OCI-LY1 (cell line): Measurements from ENCODE around the gene MAP6D1.

Experiments used
- EZH2 ChIP-seq: fragments of 200-600 bp; sonication (generic), shearing (Covaris generic); IDR thresholded peaks from 2 replicates; pipeline ENCODE4 v1.8.0; 2017; ENCODE audit warnings: borderline replicate concordance, mixed run types, mild to moderate bottlenecking, antibody characterized with exemption, low read length, moderate library complexity, mixed read lengths
- TF ChIP-seq, protein P1 (sequence below): fragments of 200-600 bp; sonication (generic), shearing (Covaris generic); IDR thresholded peaks from 2 replicates; pipeline ENCODE4 v1.5.1; 2017; ENCODE audit warnings: mild to moderate bottlenecking, antibody characterized with exemption, low read length, moderate library complexity, mixed read lengths

DNA sequence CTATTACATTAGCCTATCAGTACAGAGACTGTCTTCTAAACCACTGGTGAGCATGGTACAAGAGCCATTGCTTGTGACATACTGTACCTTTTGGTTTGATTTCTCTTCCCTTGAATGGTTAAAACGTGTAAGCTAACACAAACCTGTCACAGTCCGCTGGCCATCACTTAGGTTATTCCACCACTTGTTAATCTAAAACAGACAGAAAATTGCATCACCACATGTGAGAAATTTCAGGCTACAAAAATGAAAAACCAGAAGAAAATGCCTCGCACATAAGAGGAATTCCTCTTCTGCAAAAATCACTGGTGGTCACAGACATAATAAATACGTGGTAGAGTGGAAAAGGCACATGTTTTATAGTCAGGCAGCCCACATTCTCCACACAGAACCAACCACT, 37.2 kb upstream of the MAP6D1 start:
- TF ChIP-seq, protein P1, sequence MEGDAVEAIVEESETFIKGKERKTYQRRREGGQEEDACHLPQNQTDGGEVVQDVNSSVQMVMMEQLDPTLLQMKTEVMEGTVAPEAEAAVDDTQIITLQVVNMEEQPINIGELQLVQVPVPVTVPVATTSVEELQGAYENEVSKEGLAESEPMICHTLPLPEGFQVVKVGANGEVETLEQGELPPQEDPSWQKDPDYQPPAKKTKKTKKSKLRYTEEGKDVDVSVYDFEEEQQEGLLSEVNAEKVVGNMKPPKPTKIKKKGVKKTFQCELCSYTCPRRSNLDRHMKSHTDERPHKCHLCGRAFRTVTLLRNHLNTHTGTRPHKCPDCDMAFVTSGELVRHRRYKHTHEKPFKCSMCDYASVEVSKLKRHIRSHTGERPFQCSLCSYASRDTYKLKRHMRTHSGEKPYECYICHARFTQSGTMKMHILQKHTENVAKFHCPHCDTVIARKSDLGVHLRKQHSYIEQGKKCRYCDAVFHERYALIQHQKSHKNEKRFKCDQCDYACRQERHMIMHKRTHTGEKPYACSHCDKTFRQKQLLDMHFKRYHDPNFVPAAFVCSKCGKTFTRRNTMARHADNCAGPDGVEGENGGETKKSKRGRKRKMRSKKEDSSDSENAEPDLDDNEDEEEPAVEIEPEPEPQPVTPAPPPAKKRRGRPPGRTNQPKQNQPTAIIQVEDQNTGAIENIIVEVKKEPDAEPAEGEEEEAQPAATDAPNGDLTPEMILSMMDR: no peak
- no peak for TF ChIP-seq EZH2
